SK-N-SH (cell line): ENCODE results near the gene ANTKMT. TPM values are rescaled to one million over a fixed set of nuclear protein-coding genes. Genes with fewer than 3 reads are reported as not detected.

ENCODE experiments used
- CTCF ChIA-PET: fragments of 300-600, 350-600 bp; formaldehyde crosslinking; extraction: SDS; loops from one replicate; lab custom pipeline; 2021; lab: Yijun Ruan, JAX
- POLR2A ChIA-PET: fragments of 350-600 bp; sonication (Branson Sonifier 250); formaldehyde crosslinking; extraction: SDS; loops from one replicate; lab custom pipeline; 2020; ENCODE audit warnings: antibody characterized with exemption, inconsistent platforms; lab: Yijun Ruan, JAX
- DNase-seq: peaks from one replicate; pipeline ENCODE4 v3.0.0; 2012
- H2AFZ ChIP-seq: fragments of 200-600 bp; sonication (generic); 2 replicates; pipeline ENCODE4 v1.8.1; 2016; ENCODE audit warnings: antibody characterized with exemption, mild to moderate bottlenecking, low read depth
- H3F3A ChIP-seq: fragments of 200-600 bp; sonication (generic); replicated peaks from 2 replicates; pipeline ENCODE3; 2016; ENCODE audit warnings: antibody characterized with exemption, mild to moderate bottlenecking; ENCODE audit not compliant: insufficient read depth
- H3K27ac ChIP-seq, 2 experiments: fragments of 200-500 bp in 1 of 2; fragments of 200-600 bp in 1 of 2; sonication (Bioruptor generic) in 1 of 2; sonication (generic), shearing (Covaris generic) in 1 of 2; 2 replicates each; pipeline versions ENCODE4 v1.5.1 to v1.6.1; 2014 to 2016; ENCODE audit warnings: low read depth in 2 of 2, inconsistent platforms in 1 of 2, low read length in 1 of 2, mild to moderate bottlenecking in 1 of 2, mixed read lengths in 1 of 2
- H3K27me3 ChIP-seq: fragments of 200-600 bp; sonication (generic), shearing (Covaris generic); 2 replicates; pipeline ENCODE4 v1.6.1; 2016; ENCODE audit warnings: mixed run types; ENCODE audit not compliant: insufficient read depth
- H3K36me3 ChIP-seq, 2 experiments: fragments of 200-500 bp in 1 of 2; fragments of 200-600 bp in 1 of 2; sonication (Bioruptor generic) in 1 of 2; sonication (generic) in 1 of 2; replicated peaks in 1 of 2; 2 replicates each; pipeline versions ENCODE3 to v1.5.1; 2014 to 2016; ENCODE audit warnings: low read length in 1 of 2, mild to moderate bottlenecking in 1 of 2; ENCODE audit not compliant: insufficient read depth in 2 of 2, control insufficient read depth in 1 of 2
- H3K4me1 ChIP-seq, 2 experiments: fragments of 200-500 bp in 1 of 2; fragments of 200-600 bp in 1 of 2; sonication (Bioruptor generic) in 1 of 2; sonication (generic), shearing (Covaris generic) in 1 of 2; 2 replicates each; pipeline versions ENCODE4 v1.5.1 to v1.6.1; 2014 to 2016; ENCODE audit warnings: low read depth in 1 of 2, low read length in 1 of 2, mixed run types in 1 of 2; ENCODE audit not compliant: insufficient read depth in 2 of 2, control insufficient read depth in 1 of 2
- H3K4me2 ChIP-seq: fragments of 200-600 bp; sonication (generic), shearing (Covaris generic); 2 replicates; pipeline ENCODE4 v1.6.1; 2017; ENCODE audit warnings: mixed run types
- H3K4me3 ChIP-seq, 2 experiments: fragments of 200-500 bp in 1 of 2; fragments of 200-600 bp in 1 of 2; sonication (Bioruptor generic) in 1 of 2; sonication (generic), shearing (Covaris generic) in 1 of 2; 2 replicates each; pipeline versions ENCODE4 v1.5.1 to v1.8.1; 2014 to 2016; ENCODE audit warnings: low read depth in 2 of 2, inconsistent platforms in 1 of 2, low read length in 1 of 2, mild to moderate bottlenecking in 1 of 2, mixed read lengths in 1 of 2, moderate library complexity in 1 of 2
- H3K79me2 ChIP-seq: fragments of 200-600 bp; sonication (generic); 2 replicates; pipeline ENCODE4 v1.8.1; 2017; ENCODE audit warnings: mild to moderate bottlenecking; ENCODE audit not compliant: insufficient read depth
- H3K9ac ChIP-seq: fragments of 200-600 bp; sonication (generic); 2 replicates; pipeline ENCODE4 v1.6.1; 2017; ENCODE audit warnings: mixed run types
- H3K9me2 ChIP-seq: fragments of 200-600 bp; sonication (generic); 2 replicates; pipeline ENCODE4 v1.6.1; 2017; ENCODE audit warnings: mixed run types
- H3K9me3 ChIP-seq: fragments of 200-600 bp; sonication (generic); 2 replicates; pipeline ENCODE4 v1.6.1; 2017; ENCODE audit warnings: mixed run types, mild to moderate bottlenecking, moderate library complexity
- H4K20me1 ChIP-seq: fragments of 200-600 bp; sonication (generic); 2 replicates; pipeline ENCODE4 v1.6.1; 2017; ENCODE audit warnings: mild to moderate bottlenecking, mixed run types; ENCODE audit not compliant: insufficient read depth
- CHD2 ChIP-seq: fragments of 150-350 bp; IDR thresholded peaks from 2 replicates; pipeline ENCODE4 v1.6.1; 2018; ENCODE audit warnings: low read length; ENCODE audit not compliant: partially characterized antibody
- ELF1 ChIP-seq: IDR thresholded peaks from 2 replicates; pipeline ENCODE4 v1.4.0; 2012
- EP300 ChIP-seq, 2 experiments: IDR thresholded peaks; 2 replicates each; pipeline versions ENCODE4 v1.4.0 to v1.6.1; 2012; ENCODE audit warnings: borderline replicate concordance in 1 of 2, low read depth in 1 of 2, low read length in 1 of 2
- EZH2phosphoT487 ChIP-seq: fragments of 200-600 bp; sonication (generic); IDR thresholded peaks from 2 replicates; pipeline ENCODE4 v1.6.1; 2017; ENCODE audit warnings: low read depth, mixed run types, mild to moderate bottlenecking, antibody characterized with exemption, moderate library complexity, borderline replicate concordance
- FOSL2 ChIP-seq: IDR thresholded peaks from 2 replicates; pipeline ENCODE4 v1.4.0; 2012; ENCODE audit warnings: low read depth, mild to moderate bottlenecking, moderate library complexity, borderline replicate concordance
- FOXJ3 ChIP-seq: sonication (generic); formaldehyde crosslinking; IDR thresholded peaks from 2 replicates; pipeline ENCODE4 v1.5.1; 2020; ENCODE audit warnings: mild to moderate bottlenecking, missing genetic modification reagents
- GABPA ChIP-seq: IDR thresholded peaks from 2 replicates; pipeline ENCODE4 v1.4.0; 2012; ENCODE audit warnings: low read depth, mild to moderate bottlenecking
- GATA2 ChIP-seq: sonication (generic); formaldehyde crosslinking; IDR thresholded peaks from 2 replicates; pipeline ENCODE4 v1.5.0; 2020; ENCODE audit warnings: mild to moderate bottlenecking, missing genetic modification reagents
- JUND ChIP-seq: IDR thresholded peaks from 2 replicates; pipeline ENCODE4 v1.4.0; 2012
- MAX ChIP-seq: IDR thresholded peaks from 2 replicates; pipeline ENCODE4 v1.4.0; 2012; ENCODE audit warnings: low read depth
- MEF2A ChIP-seq: IDR thresholded peaks from 2 replicates; pipeline ENCODE4 v1.4.0; 2012; ENCODE audit warnings: low read depth, borderline replicate concordance
- NFIC ChIP-seq: IDR thresholded peaks from 2 replicates; pipeline ENCODE4 v1.4.0; 2012; ENCODE audit warnings: borderline replicate concordance
- POLR2AphosphoS5 ChIP-seq: IDR thresholded peaks from 2 replicates; pipeline ENCODE4 v1.6.1; 2012; ENCODE audit warnings: low read depth, low read length
- RAD21 ChIP-seq: IDR thresholded peaks from 2 replicates; pipeline ENCODE4 v1.6.1; 2012; ENCODE audit warnings: mild to moderate bottlenecking, low read length
- RCOR1 ChIP-seq: fragments of 150-350 bp; IDR thresholded peaks from 2 replicates; pipeline ENCODE4 v1.6.1; 2017; ENCODE audit warnings: antibody characterized with exemption, low read length
- RXRA ChIP-seq: IDR thresholded peaks from 2 replicates; pipeline ENCODE4 v1.4.0; 2012; ENCODE audit warnings: low read depth, mild to moderate bottlenecking, borderline replicate concordance
- SIN3A ChIP-seq: IDR thresholded peaks from 2 replicates; pipeline ENCODE4 v1.6.1; 2012; ENCODE audit warnings: low read depth, mild to moderate bottlenecking, low read length, moderate library complexity, borderline replicate concordance
- SMC3 ChIP-seq: IDR thresholded peaks from 2 replicates; pipeline ENCODE4 v1.6.1; 2012; ENCODE audit warnings: low read depth, low read length, improper control_type of control experiment
- TAF1 ChIP-seq: IDR thresholded peaks from 2 replicates; pipeline ENCODE4 v1.6.1; 2012; ENCODE audit warnings: low read depth, mild to moderate bottlenecking, low read length, moderate library complexity, borderline replicate concordance
- TCF12 ChIP-seq: IDR thresholded peaks from 2 replicates; pipeline ENCODE4 v1.4.0; 2012
- USF1 ChIP-seq: IDR thresholded peaks from 2 replicates; pipeline ENCODE4 v1.4.0; 2012; ENCODE audit warnings: low read depth, borderline replicate concordance
- YY1 ChIP-seq: IDR thresholded peaks from 2 replicates; pipeline ENCODE4 v1.4.0; 2012; ENCODE audit warnings: low read depth, mild to moderate bottlenecking
- ZBTB33 ChIP-seq: IDR thresholded peaks from 2 replicates; pipeline ENCODE4 v1.4.0; 2012; ENCODE audit warnings: low read depth, borderline replicate concordance
- WGBS: methylation state at CpG from one replicate; pipeline ENCODE4 v1.1.6; 2017; ENCODE audit warnings: low lambda C conversion rate; 5-methylcytosine and 5-hydroxymethylcytosine counted together
- polyA plus RNA-seq, 3 experiments: library from polyadenylated mRNA; depleted of rRNA; stranded (reverse); fragments of >200 nt; gene quantifications; 2 replicates each; pipeline ENCODE4 v1.2.3, GENCODE V29; 2012
- TF ChIP-seq, protein P1 (sequence below): IDR thresholded peaks from 2 replicates; pipeline ENCODE4 v1.6.1; 2012; ENCODE audit warnings: mild to moderate bottlenecking, low read depth, low read length, moderate library complexity

Gene ANTKMT, protein sequence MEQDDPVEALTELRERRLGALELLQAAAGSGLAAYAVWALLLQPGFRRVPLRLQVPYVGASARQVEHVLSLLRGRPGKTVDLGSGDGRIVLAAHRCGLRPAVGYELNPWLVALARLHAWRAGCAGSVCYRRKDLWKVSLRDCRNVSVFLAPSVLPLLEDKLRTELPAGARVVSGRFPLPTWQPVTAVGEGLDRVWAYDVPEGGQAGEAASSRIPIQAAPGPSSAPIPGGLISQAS
- polyA plus RNA-seq (2012; rRNA removed): 49.5 and 57.4 TPM in 2 replicates
- 22.6 and 32.2 TPM in 2 replicates for polyA plus RNA-seq (2012; cell fraction: cytosol; rRNA removed)
- 144 and 312 TPM in 2 replicates for polyA plus RNA-seq (2012; cell fraction: nucleus; rRNA removed)

DNA sequence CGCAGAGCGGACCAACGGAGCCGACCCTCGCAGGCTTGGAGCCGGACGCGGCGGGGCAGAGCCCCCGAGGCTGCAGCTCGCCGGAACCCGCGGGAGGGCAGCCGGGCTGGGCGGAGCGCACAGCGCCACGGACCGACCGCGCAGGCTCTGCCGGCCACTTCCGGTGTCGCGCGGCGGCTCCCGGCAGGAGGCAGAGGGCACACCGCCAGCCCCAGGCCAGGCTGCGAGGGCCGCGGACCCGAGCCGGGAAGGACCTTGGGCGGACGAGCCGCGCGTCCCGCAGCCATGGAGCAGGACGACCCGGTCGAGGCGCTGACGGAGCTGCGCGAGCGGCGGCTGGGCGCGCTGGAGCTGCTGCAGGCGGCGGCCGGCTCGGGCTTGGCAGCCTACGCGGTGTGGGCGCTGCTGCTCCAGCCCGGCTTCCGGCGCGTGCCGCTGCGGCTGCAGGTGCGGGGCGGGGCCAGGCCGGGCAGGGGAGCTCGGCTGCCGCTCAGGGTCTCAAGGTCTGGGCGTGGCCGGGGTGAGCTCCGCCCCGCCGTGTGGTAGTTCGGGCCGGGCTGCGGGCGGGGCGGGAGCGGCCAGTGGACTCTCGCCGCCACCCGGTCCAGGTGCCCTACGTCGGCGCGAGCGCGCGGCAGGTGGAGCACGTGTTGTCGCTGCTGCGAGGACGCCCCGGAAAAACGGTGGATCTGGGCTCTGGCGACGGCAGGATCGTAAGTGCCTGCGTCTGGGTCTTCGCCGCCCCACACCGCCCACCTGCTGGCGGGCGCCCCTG lies at the start of gene ANTKMT:
ANTKMT (plus strand) TSS at position 157 of the 775 bp plus-strand sequence; CDS start at position 286, 129 bp downstream.
- H3K36me3 ChIP-seq: peaks cover 0 to 6% of the 10 kb centered on the region in 2 experiments
- peak within 1 kb of the TSS; percentile 85 for H3K9ac ChIP-seq
- peaks cover 26% of the 10 kb centered on the region for H3F3A ChIP-seq
- H3K27me3 ChIP-seq: no peaks in the 10 kb centered on the region
- peak; percentile 92 for DNase-seq
- 0 out of 2 replicates have a peak within 1 kb of the TSS, but pooled peaks have one; percentile 46 for H2AFZ ChIP-seq
- peaks cover 23% of the 10 kb centered on the region; the same call in 1 of the 2 replicates for H4K20me1 ChIP-seq
- no peaks in the 10 kb centered on the region for H3K9me2 ChIP-seq
- H3K9me3 ChIP-seq: no peaks in the 10 kb centered on the region
- H3K4me1 ChIP-seq: peaks cover 8 to 43% of the 10 kb centered on the region in 2 experiments; a peak in 3 of 4 replicates
- no peaks in the 10 kb centered on the region; the same call in 1 of the 2 replicates for H3K79me2 ChIP-seq
- WGBS: under 1% methylated on average over 21 of the region's 106 CpGs
- ChIA-PET POLR2A (interaction anchor here (0.6 to 3.8 kb wide), 14 partner anchors 8 to 88 kb away, joined by 3 to 19 read pairs (median 4); partner anchors contain the start of genes CHTF18, JMJD8, METTL26 and RPUSD1), CTCF (interaction anchor here (0.7 to 22.4 kb wide), 10 partner anchors 7 to 382 kb away, joined by 3 to 358 read pairs (median 9); partner anchors contain the start of genes ANTKMT, CCDC78, CIAO3 and FBXL16)
- peak within 1 kb of the TSS; percentile 100 for H3K4me2 ChIP-seq
- H3K27ac ChIP-seq: peak within 1 kb of the TSS; percentile 91 to 99
- peak within 1 kb of the TSS; percentile 86 to 89 for H3K4me3 ChIP-seq
- TF ChIP-seq FOXJ3 (CRISPR knock-in tag) (no peak), ELF1 (peak; percentile 67), GABPA (peak; percentile 81), SIN3A (no peak), MEF2A (no peak), GATA2 (CRISPR knock-in tag) (no peak), MAX (peak; percentile 95), USF1 (0 out of 2 replicates have a peak, but pooled peaks have one; percentile 25), FOSL2 (no peak), EZH2phosphoT487 (no peak), TCF12 (no peak), ZBTB33 (no peak), NFIC (no peak), JUND (no peak), CHD2 (no peak), RXRA (no peak), EP300 (IDR thresholded peaks at IDR 0.05; ENCODE audit: borderline replicate concordance in 1 of 2, low read depth in 1 of 2, low read length in 1 of 2) (no peak), YY1 (no peak), RCOR1 (no peak), RAD21 (no peak), SMC3 (no peak), TAF1 (peak; percentile 80), POLR2AphosphoS5 (peak; percentile 75)
- TF ChIP-seq, protein P1, sequence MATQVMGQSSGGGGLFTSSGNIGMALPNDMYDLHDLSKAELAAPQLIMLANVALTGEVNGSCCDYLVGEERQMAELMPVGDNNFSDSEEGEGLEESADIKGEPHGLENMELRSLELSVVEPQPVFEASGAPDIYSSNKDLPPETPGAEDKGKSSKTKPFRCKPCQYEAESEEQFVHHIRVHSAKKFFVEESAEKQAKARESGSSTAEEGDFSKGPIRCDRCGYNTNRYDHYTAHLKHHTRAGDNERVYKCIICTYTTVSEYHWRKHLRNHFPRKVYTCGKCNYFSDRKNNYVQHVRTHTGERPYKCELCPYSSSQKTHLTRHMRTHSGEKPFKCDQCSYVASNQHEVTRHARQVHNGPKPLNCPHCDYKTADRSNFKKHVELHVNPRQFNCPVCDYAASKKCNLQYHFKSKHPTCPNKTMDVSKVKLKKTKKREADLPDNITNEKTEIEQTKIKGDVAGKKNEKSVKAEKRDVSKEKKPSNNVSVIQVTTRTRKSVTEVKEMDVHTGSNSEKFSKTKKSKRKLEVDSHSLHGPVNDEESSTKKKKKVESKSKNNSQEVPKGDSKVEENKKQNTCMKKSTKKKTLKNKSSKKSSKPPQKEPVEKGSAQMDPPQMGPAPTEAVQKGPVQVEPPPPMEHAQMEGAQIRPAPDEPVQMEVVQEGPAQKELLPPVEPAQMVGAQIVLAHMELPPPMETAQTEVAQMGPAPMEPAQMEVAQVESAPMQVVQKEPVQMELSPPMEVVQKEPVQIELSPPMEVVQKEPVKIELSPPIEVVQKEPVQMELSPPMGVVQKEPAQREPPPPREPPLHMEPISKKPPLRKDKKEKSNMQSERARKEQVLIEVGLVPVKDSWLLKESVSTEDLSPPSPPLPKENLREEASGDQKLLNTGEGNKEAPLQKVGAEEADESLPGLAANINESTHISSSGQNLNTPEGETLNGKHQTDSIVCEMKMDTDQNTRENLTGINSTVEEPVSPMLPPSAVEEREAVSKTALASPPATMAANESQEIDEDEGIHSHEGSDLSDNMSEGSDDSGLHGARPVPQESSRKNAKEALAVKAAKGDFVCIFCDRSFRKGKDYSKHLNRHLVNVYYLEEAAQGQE: no peak
